Bladder microvascular endothelial cell (primary cell): Measurements from ENCODE around the gene ZNF618. TPM values are rescaled to one million over a fixed set of nuclear protein-coding genes. Genes with fewer than 3 reads are reported as not detected.

ENCODE experiments used
- total RNA-seq: library from RNA; depleted of rRNA; stranded (reverse); fragments of >200 nt; gene quantifications from 2 replicates; pipeline ENCODE4 v1.2.3, GENCODE V29; 2014

ZNF618 gene
- total RNA-seq = 6.2 and 23.3 TPM in 2 replicates

GRCh38 chr9:113876151-113876992 lies at the start of gene ZNF618:
ZNF618 (plus strand) TSS chr9:113876309; CDS start chr9:113876381, 72 bp downstream.

GRCh38 chr9:114078021-114078780 lies 202.1 kb downstream of the ZNF618 start, which contains the start of gene AMBP:
AMBP (minus strand) TSS chr9:114078300; CDS start chr9:114078209, 91 bp downstream.

GRCh38 chr9:114098936-114099668 lies 223.0 kb downstream of the ZNF618 start, which contains the start of gene KIF12:
KIF12 (minus strand) TSS chr9:114099292; CDS start chr9:114099276, 16 bp downstream.

Other genes with a start within 250 kb of the ZNF618 start
- not detected in 2 replicates for gene AMBP, start 202.0 kb downstream of the ZNF618 start, total RNA-seq
- gene KIF12, start 223.0 kb downstream of the ZNF618 start, total RNA-seq = 0.06 TPM in 1 of 2 replicates, not detected in the other